Bone marrow (tissue), 2 donors: Measurements from ENCODE around the gene ZNF837.
"Not testable (repeated sequence)": the region's sequence is repeated elsewhere in the genome, so short reads cannot be mapped to it uniquely, and the experiment has no call there.

ENCODE experiments used
- DNase-seq, 2 donors: peaks; one replicate each; lab custom pipeline; 2025; lab: John Stamatoyannopoulos, UW

Gene ZNF837

GRCh38 chr19:58380662-58381459 lies at the start of gene ZNF837:
Gene ZNF837 (minus strand): TSS chr19:58381030. CDS start chr19:58369332, 11,698 bp downstream.
- peak; percentile 99 for DNase-seq

GRCh38 chr19:58429745-58430144 lies 48.9 kb upstream of the ZNF837 start:
- no peak for DNase-seq

GRCh38 chr19:58428617-58429016 lies 47.8 kb upstream of the ZNF837 start:
- DNase-seq: no peak

DNA sequence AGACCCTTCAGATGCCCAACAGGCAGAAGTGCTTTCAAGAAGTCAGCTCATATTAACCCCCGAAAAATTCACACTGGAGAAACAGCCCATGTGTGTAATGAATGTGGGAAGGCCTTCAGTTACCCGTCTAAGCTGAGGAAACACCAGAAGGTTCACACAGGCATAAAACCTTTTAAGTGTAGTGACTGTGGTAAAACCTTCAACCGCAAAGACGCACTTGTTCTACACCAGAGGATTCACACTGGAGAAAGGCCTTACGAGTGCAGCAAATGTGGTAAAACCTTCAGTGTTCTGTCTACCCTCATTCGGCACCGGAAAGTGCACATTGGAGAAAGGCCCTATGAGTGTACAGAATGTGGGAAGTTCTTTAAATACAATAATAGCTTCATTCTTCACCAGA lies 36.2 kb upstream of the ZNF837 start:
- no peak for DNase-seq

DNA sequence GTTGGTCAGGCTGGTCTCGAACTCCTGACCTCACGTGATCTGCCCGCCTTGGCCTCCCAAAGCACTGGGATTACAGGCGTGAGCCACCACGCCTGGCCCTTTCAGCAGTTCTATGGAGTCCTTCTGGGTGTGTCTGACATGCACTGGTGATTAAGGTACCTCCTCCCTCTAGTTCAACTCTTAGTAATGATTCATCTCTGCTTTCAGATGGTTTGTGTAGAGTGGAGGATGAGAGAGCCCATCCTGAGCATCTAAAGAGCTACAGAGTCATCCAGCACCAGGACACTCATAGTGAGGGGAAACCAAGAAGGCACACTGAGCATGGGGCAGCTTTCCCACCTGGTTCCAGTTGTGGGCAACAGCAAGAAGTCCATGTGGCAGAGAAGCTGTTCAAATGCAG lies 35.8 kb upstream of the ZNF837 start:
- DNase-seq: no peak

- no peak for DNase-seq
These were observed 28.4 kb upstream of the ZNF837 start for GRCh38 chr19:58409010-58409790.

GRCh38 chr19:58408152-58409009 lies 27.6 kb upstream of the ZNF837 start, which contains the start of gene ZNF584:
Gene ZNF584 (plus strand): TSS chr19:58408649. CDS start chr19:58409148, 499 bp downstream.
- DNase-seq: peak; percentile 75 to 88

- no peak for DNase-seq
These were observed 26.9 kb upstream of the ZNF837 start for GRCh38 chr19:58407658-58408151.

GRCh38 chr19:58406818-58407657 lies 26.2 kb upstream of the ZNF837 start:
- DNase-seq: no peak

- DNase-seq: not testable (repeated sequence)
These were observed 23.2 kb upstream of the ZNF837 start for GRCh38 chr19:58403920-58404478.

DNA sequence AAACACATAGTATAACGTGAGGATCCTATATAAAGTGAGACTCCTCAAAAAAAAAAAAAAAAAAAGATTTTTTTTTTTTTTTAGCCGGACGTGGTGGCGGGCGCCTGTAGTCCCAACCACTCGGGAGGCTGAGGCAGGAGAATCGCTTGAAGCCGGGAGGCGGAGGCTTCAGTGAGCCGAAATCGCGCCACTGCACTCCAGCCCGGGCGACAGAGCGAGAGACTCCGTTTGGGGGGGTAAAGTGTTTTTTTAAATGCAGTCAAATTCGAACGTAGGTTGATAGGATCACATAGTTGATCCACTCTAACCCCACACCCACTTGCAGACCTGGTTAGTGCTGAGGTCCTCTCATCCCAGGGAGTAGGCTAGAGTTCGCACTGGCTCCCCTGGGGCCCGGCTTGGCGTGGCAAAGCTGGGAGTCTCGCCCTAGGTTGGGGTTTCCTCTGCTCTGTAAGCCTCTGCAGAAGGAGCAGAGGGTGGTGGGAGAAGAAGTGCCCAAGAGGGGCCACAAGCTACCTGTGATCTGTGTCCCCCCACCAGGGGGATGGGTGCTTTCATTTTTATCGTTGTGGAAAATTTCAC lies 21.1 kb upstream of the ZNF837 start:
- no peak for DNase-seq

GRCh38 chr19:58400916-58401839 lies 20.3 kb upstream of the ZNF837 start:
- DNase-seq: peak; percentile 94 to 97

DNA sequence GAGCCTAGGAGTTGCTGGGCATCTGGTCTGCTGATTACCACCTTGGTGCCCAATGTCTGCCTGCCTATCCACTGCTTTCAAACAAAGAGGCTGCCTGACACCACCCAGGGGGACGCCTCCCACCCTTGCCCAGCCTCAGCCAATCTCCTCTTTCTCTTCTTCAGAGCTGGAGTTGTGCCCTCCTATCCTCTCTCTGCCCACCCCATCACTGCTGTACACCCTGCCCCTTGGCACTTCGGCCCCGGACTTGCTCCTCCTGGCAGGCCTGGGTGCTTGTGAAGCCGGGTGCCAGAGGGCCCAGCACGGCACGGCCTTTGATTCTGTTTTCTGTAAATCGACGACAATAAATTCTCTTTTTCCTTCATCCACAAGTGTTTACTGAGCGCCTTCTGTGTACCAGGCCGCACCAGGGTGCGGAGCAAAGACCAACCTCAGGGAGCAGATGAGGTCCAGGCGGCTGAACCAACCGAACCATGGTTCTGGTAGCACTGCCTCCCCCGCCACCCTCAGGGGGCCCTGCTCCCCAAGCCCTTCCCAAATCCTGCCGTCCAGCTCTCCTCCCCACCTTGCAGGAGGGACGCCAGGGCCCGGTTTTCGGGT lies 19.6 kb upstream of the ZNF837 start:
- DNase-seq: no peak

DNA sequence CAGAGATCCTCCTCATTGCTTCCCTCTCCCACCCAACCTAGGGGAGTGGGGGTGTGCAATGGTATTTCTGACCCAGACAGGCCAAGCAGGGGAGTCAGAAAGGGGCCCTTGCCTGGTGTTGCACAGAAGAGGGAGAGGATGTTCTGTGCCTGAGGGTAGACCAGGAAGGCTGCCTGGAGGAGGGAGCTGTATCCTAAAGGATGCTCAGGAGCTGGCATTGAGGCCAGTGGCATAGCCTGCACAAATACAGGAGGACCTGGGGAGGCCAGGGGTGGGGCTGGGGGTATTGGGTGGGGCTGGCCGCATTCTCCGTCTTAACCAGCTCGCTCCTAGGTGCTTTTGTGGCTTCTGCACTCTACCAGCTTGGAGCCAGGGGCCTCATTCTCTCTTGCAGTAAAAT lies 19.1 kb upstream of the ZNF837 start:
- no peak for DNase-seq

DNA sequence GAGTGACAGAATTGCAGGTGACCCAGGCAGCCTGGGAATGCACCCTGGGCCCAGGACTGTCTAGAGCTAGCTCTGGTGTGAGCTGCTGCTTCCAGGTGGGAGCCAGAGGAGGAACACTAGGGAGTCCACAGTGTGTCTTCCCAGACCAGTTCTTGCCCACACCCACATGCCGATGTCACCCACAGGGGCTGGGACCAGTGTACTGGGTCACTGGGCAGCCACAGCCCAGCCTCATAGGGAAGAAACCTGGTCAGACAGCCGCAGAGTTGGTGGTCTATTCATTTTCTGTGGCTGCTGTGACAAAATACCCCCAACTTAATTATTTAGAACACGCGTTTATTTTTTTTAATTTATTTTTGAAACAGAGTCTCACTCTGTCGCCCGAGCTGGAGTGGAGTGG lies 17.7 kb upstream of the ZNF837 start:
- DNase-seq: no peak

GRCh38 chr19:58398087-58398486 lies 17.3 kb upstream of the ZNF837 start:
- no peak for DNase-seq

- DNase-seq: no peak
These were observed 16.8 kb upstream of the ZNF837 start for GRCh38 chr19:58397533-58398037.

DNA sequence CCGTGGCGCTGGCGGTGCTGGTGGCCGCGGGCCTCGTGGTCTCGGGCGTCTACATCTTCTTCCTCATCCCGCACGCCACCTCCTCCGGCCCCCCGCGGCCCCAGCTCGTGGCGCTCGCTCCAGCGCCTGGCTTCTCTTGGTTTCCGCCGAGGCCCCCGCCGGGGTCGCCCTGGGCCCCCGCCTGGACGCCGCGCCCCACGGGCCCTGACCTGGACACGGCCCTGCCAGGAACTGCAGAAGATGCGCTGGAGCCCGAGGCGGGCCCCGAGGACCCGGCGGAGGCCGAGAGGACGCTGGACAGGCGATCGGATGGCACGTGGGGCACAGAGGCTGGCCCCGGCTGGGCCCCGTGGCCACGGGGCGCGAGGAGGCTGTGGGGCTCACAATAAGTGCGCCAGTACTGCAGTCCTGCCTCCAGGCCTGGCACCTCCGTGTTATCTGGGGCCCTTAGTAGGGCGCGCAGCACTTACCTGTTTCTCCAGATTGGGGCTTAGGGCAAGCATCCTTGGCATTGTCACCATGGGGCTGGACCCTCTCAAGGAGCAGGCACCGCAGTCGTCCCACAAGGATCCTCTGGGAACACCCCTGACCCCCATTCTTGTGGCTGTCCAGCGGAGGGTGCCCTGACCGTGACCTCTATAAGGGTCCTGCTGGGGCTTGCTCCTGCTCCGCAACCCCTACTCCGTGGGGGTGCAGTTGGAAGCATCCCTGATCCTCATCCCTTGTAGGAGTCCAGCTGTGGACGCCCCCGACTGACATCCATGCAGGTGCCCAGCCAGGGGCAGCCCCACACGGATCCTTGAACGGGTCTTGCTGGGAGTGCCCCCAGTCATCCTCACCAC lies 16.1 kb upstream of the ZNF837 start:
- no peak for DNase-seq
